Prostate gland (tissue), 2 donors: Measurements from ENCODE around the gene CPOX. TPM values are rescaled to one million over a fixed set of nuclear protein-coding genes. Genes with fewer than 3 reads are reported as not detected.
A peak's percentile ranks its signal among the peaks of the same experiment; 100 is the strongest.

ENCODE experiments used
- DNase-seq: peaks from one replicate; pipeline ENCODE4 v3.0.0-alpha.2; 2019; ENCODE audit warnings: low spot score
- H3K27ac ChIP-seq, 2 donors: fragments of 200-600 bp; sonication (generic); 2 replicates each; pipeline ENCODE4 v1.5.1; 2017 to 2019
- H3K27me3 ChIP-seq: fragments of 200-600 bp; sonication (generic); replicated peaks from 2 replicates; pipeline ENCODE4 v1.5.1; 2019; ENCODE audit not compliant: insufficient read depth
- H3K36me3 ChIP-seq, 2 donors: fragments of 200-600 bp; sonication (generic); 1 replicate in 1 of 2; 2 replicates in 1 of 2; pipeline versions ENCODE4 v1.5.1 to v1.8.1; 2017 to 2019
- H3K4me1 ChIP-seq: fragments of 200-600 bp; sonication (generic); replicated peaks from 2 replicates; pipeline ENCODE4 v1.5.1; 2019
- H3K4me3 ChIP-seq, 2 donors: fragments of 200-600 bp; sonication (generic); 2 replicates each; pipeline ENCODE4 v1.5.1; 2017 to 2019
- H3K9me3 ChIP-seq: fragments of 200-600 bp; sonication (generic); 2 replicates; pipeline ENCODE4 v1.5.1; 2017
- POLR2A ChIP-seq: fragments of 450-650 bp; IDR thresholded peaks from one replicate; pipeline ENCODE4 v1.6.1; 2016; ENCODE audit warnings: antibody characterized with exemption, mild to moderate bottlenecking
- POLR2AphosphoS5 ChIP-seq: sonication (generic); formaldehyde crosslinking; IDR thresholded peaks from one replicate; pipeline ENCODE4 v1.6.1; 2017; ENCODE audit warnings: antibody characterized with exemption
- WGBS: methylation state at CpG from one replicate; pipeline ENCODE4 v1.1.5; 2018; 5-methylcytosine and 5-hydroxymethylcytosine counted together
- intact Hi-C: fragments of 100-400 bp; cut with DNase I; formaldehyde crosslinking; loops from one replicate; pipeline ENCODE4 v1.14.2; 2022
- total RNA-seq, 2 donors: library from RNA; depleted of rRNA; stranded (reverse); fragments of >200 nt; gene quantifications; one replicate each; pipeline ENCODE4 v1.1.0, GENCODE V29; 2016
- TF ChIP-seq, protein P1 (sequence below), 4 experiments: fragments of 200-600 bp in 2 of 4; fragments of 450-650 bp in 2 of 4; sonication (generic) in 2 of 4; IDR thresholded peaks; 1 replicate in 3 of 4; 2 replicates in 1 of 4; pipeline ENCODE4 v1.5.1; 2016 to 2019; ENCODE audit warnings: antibody characterized with exemption in 4 of 4, mild to moderate bottlenecking in 2 of 4, moderate library complexity in 2 of 4

The CPOX gene
- total RNA-seq, 2 donors from 2014 or later: 25.3 to 25.6 TPM

DNA sequence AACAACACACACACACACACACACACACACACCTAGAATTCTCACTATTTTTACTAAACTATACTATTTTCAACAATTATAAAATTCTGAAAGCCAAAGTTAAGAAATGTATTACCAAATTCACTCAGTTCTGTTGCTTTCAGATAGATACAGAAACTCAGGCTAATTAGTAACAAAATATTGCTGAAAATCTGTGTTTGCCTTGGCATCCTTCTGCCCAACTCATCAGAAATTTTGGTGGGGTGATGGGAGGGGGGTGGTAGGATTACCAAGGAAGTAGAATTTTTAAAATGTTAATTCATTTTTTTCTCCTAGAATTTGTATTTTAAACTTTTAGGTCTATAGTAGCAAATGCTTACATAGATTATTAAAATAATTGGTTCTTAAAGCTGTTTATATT, 2.7 kb upstream of the CPOX start:
- Histone ChIP-seq H3K36me3 (no peaks in the 10 kb centered on the region), H3K27ac (no peak overlapping the region), H3K27me3 (no peaks in the 10 kb centered on the region), H3K9me3 (no peaks in the 10 kb centered on the region), H3K4me1 (no peaks in the 10 kb centered on the region), H3K4me3 (no peak overlapping the region)
- TF ChIP-seq, protein P1, sequence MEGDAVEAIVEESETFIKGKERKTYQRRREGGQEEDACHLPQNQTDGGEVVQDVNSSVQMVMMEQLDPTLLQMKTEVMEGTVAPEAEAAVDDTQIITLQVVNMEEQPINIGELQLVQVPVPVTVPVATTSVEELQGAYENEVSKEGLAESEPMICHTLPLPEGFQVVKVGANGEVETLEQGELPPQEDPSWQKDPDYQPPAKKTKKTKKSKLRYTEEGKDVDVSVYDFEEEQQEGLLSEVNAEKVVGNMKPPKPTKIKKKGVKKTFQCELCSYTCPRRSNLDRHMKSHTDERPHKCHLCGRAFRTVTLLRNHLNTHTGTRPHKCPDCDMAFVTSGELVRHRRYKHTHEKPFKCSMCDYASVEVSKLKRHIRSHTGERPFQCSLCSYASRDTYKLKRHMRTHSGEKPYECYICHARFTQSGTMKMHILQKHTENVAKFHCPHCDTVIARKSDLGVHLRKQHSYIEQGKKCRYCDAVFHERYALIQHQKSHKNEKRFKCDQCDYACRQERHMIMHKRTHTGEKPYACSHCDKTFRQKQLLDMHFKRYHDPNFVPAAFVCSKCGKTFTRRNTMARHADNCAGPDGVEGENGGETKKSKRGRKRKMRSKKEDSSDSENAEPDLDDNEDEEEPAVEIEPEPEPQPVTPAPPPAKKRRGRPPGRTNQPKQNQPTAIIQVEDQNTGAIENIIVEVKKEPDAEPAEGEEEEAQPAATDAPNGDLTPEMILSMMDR (IDR thresholded peaks at IDR 0.05): no peak
- TF ChIP-seq POLR2A: no peak
- TF ChIP-seq POLR2AphosphoS5: no peak
- no peak for DNase-seq
- intact Hi-C loops: no loop called here

GRCh38 chr3:98594628-98595324, 1.4 kb upstream of the CPOX start:
- intact Hi-C loops: loop anchor here (5.0 kb wide), 1 partner anchor 72 kb away; the partner anchor contains the start of gene CLDND1
- H3K36me3 ChIP-seq: no peaks in the 10 kb centered on the region
- no peaks in the 10 kb centered on the region for H3K27me3 ChIP-seq
- no peak overlapping the region for H3K4me3 ChIP-seq
- TF ChIP-seq, protein P1 (IDR thresholded peaks at IDR 0.05): no peak
- no peak for TF ChIP-seq POLR2AphosphoS5
- no peak for TF ChIP-seq POLR2A
- H3K27ac ChIP-seq: no peak overlapping the region
- WGBS: 86% methylated on average over 5 of the region's 5 CpGs
- DNase-seq: no peak
- no peaks in the 10 kb centered on the region for H3K9me3 ChIP-seq
- H3K4me1 ChIP-seq: no peaks in the 10 kb centered on the region

GRCh38 chr3:98592345-98592935, 971 bp downstream of the CPOX start:
- TF ChIP-seq POLR2AphosphoS5 (no peak), POLR2A (no peak)
- TF ChIP-seq, protein P1 (IDR thresholded peaks at IDR 0.05): no peak
- 20% methylated on average over 11 of the region's 11 CpGs for WGBS
- intact Hi-C loops: loop anchor here (5.0 kb wide), 1 partner anchor 70 kb away; the partner anchor contains the start of gene CLDND1

GRCh38 chr3:98589331-98590036, 3.9 kb downstream of the CPOX start:
- Histone ChIP-seq H3K4me1 (no peaks in the 10 kb centered on the region), H3K27ac (no peak overlapping the region), H3K36me3 (no peaks in the 10 kb centered on the region), H3K9me3 (no peaks in the 10 kb centered on the region), H3K27me3 (no peaks in the 10 kb centered on the region), H3K4me3 (no peak overlapping the region)
- intact Hi-C loops: loop anchor here (5.0 kb wide), 1 partner anchor 67 kb away; the partner anchor contains the start of gene CLDND1
- no peak for DNase-seq
- WGBS: 75% methylated on average over 2 of the region's 2 CpGs
- TF ChIP-seq, protein P1 (IDR thresholded peaks at IDR 0.05): no peak
- no peak for TF ChIP-seq POLR2AphosphoS5
- TF ChIP-seq POLR2A: no peak

More at GRCh38 chr3:98592345-98592935, 971 bp downstream of the CPOX start:
- Histone ChIP-seq H3K4me3 (peak overlapping the region; percentile 70 to 84), H3K36me3 (no peaks in the 10 kb centered on the region), H3K9me3 (no peaks in the 10 kb centered on the region), H3K4me1 (no peaks in the 10 kb centered on the region), H3K27ac (peak overlapping the region in 1 of 2 donors; percentile 84), H3K27me3 (no peaks in the 10 kb centered on the region)
- DNase-seq: no peak
